H1 (cell line): Measurements from ENCODE around the gene TBC1D17. TPM values are rescaled to one million over a fixed set of nuclear protein-coding genes. Genes with fewer than 3 reads are reported as not detected.
A peak's percentile ranks its signal among the peaks of the same experiment; 100 is the strongest.

Source experiments
- POLR2AphosphoS5 ChIP-seq: IDR thresholded peaks from 2 replicates; pipeline ENCODE4 v1.6.1; 2011; ENCODE audit warnings: low read depth, low read length
- SIRT6 ChIP-seq: IDR thresholded peaks from one replicate; pipeline ENCODE4 v1.7.1; 2012; ENCODE audit warnings: low read length, inconsistent platforms
- polyA plus RNA-seq, 7 experiments: library from polyadenylated mRNA; depleted of rRNA in 3 of 7; stranded (reverse) in 5 of 7; unstranded in 2 of 7; fragments of >200 nt in 5 of 7; fragments of 200-250 nt in 2 of 7; gene quantifications; 1 replicate in 5 of 7; 2 replicates in 1 of 7; 4 replicates in 1 of 7; pipeline versions ENCODE4 v1.2.1 to v1.2.3, GENCODE V29; 2011 to 2013; ENCODE audit warnings: missing spikeins in 2 of 7, mixed read lengths in 2 of 7
- total RNA-seq: library from RNA; stranded (reverse); fragmentation: NEBNext Ultra II Directional; extraction: Animal tissue kit (Norgen Biotek cat#: 25700); gene quantifications from 2 replicates; pipeline ENCODE4 v1.2.1, GENCODE V29; 2021

TBC1D17 gene
- total and polyA plus RNA-seq, 2 of the 8 experiments (the other 6 are each of a cell fraction or from before 2014, with no cell fraction given), result 30.3 to 44.9 TPM

DNA sequence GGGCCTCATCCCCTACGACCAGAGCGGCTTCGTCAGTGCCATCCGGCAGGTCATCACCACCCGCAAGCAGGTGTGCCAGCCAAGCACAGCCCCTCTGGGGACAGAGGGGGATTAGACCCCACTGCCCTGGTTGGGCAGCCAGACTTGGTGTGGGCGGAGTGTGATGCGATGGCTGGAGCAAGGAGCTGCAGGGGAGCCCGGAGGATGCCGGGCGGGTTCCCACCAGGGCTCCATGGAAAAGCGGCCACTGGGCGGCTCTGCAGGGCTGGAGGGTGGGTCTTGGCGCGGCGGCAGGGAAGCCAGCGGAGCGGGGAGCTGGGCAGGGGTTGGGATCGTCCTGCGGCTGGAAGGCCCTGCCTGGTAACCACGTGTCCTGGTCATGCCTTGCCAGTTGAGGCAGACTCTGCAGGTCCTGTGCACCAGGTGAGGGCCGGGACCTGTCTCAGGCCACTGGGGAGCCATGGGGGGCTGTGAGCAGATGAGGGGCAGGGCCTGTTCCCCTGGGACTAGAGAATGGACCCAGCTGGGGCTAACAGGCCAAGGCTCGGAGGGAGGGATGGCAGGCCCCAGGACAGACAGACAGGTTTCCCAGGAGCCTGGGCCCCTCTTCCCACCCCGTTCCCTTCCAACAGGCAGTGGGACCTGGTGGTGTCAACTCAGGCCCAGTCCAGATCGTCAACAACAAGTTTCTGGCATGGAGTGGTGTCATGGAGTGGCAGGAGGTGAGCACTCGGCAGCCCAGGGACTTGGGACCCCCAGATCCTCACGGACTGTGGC lies 20.3 kb upstream of the TBC1D17 start (continued):
- TF ChIP-seq SIRT6, result no peak
- TF ChIP-seq POLR2AphosphoS5, result peak; percentile 87; the same call in 1 of the 2 replicates
